Peyer's patch (tissue), 4 donors: ENCODE results near the gene URI1.

Source experiments
- POLR2A ChIP-seq, 2 donors: fragments of 450-650 bp; IDR thresholded peaks; one replicate each; pipeline ENCODE4 v1.5.1; 2017; ENCODE audit warnings: antibody characterized with exemption in 2 of 2, mild to moderate bottlenecking in 2 of 2, moderate library complexity in 2 of 2
- TF ChIP-seq, protein P1 (sequence below), 6 experiments: fragments of 450-650 bp in 4 of 6; fragments of 200-600 bp in 2 of 6; sonication (generic) in 1 of 6; IDR thresholded peaks; one replicate each; pipeline ENCODE4 v1.5.1; 2017 to 2019; ENCODE audit warnings: antibody characterized with exemption in 6 of 6, mild to moderate bottlenecking in 3 of 6, moderate library complexity in 1 of 6

DNA sequence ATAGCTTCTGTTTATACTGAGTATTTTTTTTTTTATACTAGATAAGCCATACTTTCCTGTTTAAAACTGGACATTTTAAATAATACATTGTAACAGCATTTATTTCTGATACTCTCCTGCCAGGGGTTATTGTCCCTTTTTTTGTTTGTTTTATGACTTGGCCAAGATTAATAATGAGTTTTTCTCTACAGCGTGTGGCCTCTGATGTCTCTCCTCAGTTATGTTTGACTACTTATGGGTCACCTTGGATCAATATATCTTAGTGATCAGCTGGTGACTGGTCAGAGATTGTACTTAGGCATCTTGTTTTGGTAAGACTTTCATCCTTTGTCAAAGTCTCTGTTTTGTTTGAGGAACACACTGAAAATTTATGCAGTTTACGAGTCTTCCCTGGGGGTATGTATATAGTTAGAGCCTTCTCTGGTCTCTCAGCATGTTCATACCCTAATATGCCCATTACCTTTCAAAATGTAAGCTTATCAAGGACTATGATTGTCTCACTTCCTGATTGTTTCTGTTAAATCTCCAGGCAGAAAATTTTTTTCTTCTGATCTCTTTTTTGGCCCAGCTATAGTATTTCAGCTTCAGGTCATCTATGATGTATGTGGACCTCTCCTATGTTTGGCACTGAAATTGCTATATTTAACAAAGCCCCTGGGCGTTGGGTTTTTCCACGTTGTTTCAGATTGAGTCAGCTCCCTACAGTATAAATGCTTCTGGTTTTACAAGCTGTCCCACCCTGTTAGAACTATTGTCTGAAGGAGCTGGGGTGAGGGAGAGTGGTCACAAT lies 87.9 kb downstream of the URI1 start:
- TF ChIP-seq, protein P1, sequence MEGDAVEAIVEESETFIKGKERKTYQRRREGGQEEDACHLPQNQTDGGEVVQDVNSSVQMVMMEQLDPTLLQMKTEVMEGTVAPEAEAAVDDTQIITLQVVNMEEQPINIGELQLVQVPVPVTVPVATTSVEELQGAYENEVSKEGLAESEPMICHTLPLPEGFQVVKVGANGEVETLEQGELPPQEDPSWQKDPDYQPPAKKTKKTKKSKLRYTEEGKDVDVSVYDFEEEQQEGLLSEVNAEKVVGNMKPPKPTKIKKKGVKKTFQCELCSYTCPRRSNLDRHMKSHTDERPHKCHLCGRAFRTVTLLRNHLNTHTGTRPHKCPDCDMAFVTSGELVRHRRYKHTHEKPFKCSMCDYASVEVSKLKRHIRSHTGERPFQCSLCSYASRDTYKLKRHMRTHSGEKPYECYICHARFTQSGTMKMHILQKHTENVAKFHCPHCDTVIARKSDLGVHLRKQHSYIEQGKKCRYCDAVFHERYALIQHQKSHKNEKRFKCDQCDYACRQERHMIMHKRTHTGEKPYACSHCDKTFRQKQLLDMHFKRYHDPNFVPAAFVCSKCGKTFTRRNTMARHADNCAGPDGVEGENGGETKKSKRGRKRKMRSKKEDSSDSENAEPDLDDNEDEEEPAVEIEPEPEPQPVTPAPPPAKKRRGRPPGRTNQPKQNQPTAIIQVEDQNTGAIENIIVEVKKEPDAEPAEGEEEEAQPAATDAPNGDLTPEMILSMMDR (IDR thresholded peaks at IDR 0.05), result no peak
- TF ChIP-seq POLR2A (IDR thresholded peaks at IDR 0.05), result no peak
